Mesendoderm (in vitro differentiated cells): ENCODE measurements around the gene PTPN11.
"Not testable (repeated sequence)": the region's sequence is repeated elsewhere in the genome, so short reads cannot be mapped to it uniquely, and the experiment has no call there.

ENCODE experiments used
- DNase-seq: peaks from one replicate; pipeline ENCODE4 v3.0.0; 2013
- H2AK5ac ChIP-seq: 2 replicates; pipeline ENCODE4 v1.6.1; 2013; ENCODE audit warnings: low read length, inconsistent platforms
- H2BK120ac ChIP-seq: 2 replicates; pipeline ENCODE4 v1.6.1; 2013; ENCODE audit warnings: low read depth, mild to moderate bottlenecking, low read length, moderate library complexity, mixed read lengths
- H2BK15ac ChIP-seq: replicated peaks from 2 replicates; pipeline ENCODE4 v1.6.1; 2013; ENCODE audit warnings: low read depth, mild to moderate bottlenecking, moderate library complexity
- H2BK5ac ChIP-seq: 2 replicates; pipeline ENCODE4 v1.6.1; 2013; ENCODE audit warnings: low read length, inconsistent platforms
- H3K18ac ChIP-seq: 2 replicates; pipeline ENCODE4 v1.6.1; 2013; ENCODE audit warnings: mild to moderate bottlenecking, low read length, mixed read lengths
- H3K23ac ChIP-seq: one replicate; pipeline ENCODE4 v1.6.1; 2013; ENCODE audit warnings: low read length
- H3K27ac ChIP-seq: 2 replicates; pipeline ENCODE4 v1.5.1; 2013; ENCODE audit warnings: low read depth, mild to moderate bottlenecking, inconsistent platforms, low read length, moderate library complexity
- H3K27me3 ChIP-seq: 2 replicates; pipeline ENCODE4 v1.6.1; 2013; ENCODE audit warnings: low read length, control low read depth, mild to moderate bottlenecking, inconsistent platforms; ENCODE audit not compliant: insufficient read depth, poor library complexity
- H3K36me3 ChIP-seq: 2 replicates; pipeline ENCODE4 v1.6.1; 2013; ENCODE audit warnings: low read length, inconsistent platforms; ENCODE audit not compliant: control insufficient read depth, insufficient read depth
- H3K4ac ChIP-seq: one replicate; pipeline ENCODE4 v1.6.1; 2013; ENCODE audit warnings: low read depth, mild to moderate bottlenecking, low read length, moderate library complexity
- H3K4me1 ChIP-seq: 2 replicates; pipeline ENCODE4 v1.6.1; 2013; ENCODE audit warnings: low read depth, low read length, inconsistent platforms; ENCODE audit not compliant: control insufficient read depth
- H3K4me2 ChIP-seq: 2 replicates; pipeline ENCODE4 v1.6.1; 2013; ENCODE audit warnings: low read length
- H3K4me3 ChIP-seq: 2 replicates; pipeline ENCODE4 v1.5.1; 2013; ENCODE audit warnings: mild to moderate bottlenecking, low read length
- H3K56ac ChIP-seq: one replicate; pipeline ENCODE4 v1.6.1; 2013; ENCODE audit warnings: low read length
- H3K79me1 ChIP-seq: 2 replicates; pipeline ENCODE4 v1.6.1; 2013; ENCODE audit warnings: low read length, inconsistent platforms
- H3K79me2 ChIP-seq: 2 replicates; pipeline ENCODE4 v1.6.1; 2013; ENCODE audit warnings: mild to moderate bottlenecking, low read length; ENCODE audit not compliant: control insufficient read depth, insufficient read depth
- H3K9ac ChIP-seq: 2 replicates; pipeline ENCODE4 v1.6.1; 2013; ENCODE audit warnings: low read length, inconsistent platforms
- H4K5ac ChIP-seq: one replicate; pipeline ENCODE4 v1.6.1; 2013; ENCODE audit warnings: low read length
- H4K8ac ChIP-seq: one replicate; pipeline ENCODE4 v1.6.1; 2013; ENCODE audit warnings: low read depth, mild to moderate bottlenecking, control low read depth, low read length, moderate library complexity
- WGBS: extraction: QIAGEN DNeasy Blood & Tissue Kit; methylation state at CpG from one replicate; pipeline ENCODE4 v1.1.7; 2013; ENCODE audit warnings: low lambda C conversion rate, missing lambda C conversion rate; ENCODE audit not compliant: insufficient coverage; ENCODE audit errors: extremely low coverage; 5-methylcytosine and 5-hydroxymethylcytosine counted together

The PTPN11 gene

DNA sequence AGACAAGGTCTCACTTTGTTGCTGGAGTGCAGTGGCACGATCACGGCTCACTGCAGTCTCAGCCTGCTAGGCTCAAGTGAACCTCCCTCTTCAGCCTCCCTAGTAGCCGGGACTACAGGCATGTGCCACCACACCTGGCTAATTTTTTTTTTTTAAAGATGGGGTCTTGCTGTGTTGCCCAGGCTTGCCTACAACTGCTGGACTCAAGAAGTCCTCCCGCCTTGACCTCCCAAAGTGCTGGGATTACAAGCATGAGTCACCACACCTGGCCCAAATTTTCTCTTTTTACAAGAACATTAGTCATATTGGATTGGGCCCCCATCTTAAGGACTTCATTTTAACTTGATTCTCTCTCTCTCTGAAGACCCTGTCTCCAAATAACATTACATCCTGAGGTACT, 29.5 kb upstream of the PTPN11 start:
- Histone ChIP-seq H3K79me2 (no peaks in the 10 kb centered on the region), H3K56ac (no peak overlapping the region), H3K27ac (no peak overlapping the region), H3K4ac (no peak overlapping the region), H3K4me3 (no peak overlapping the region), H2BK120ac (no peak overlapping the region), H3K4me1 (no peaks in the 10 kb centered on the region), H3K4me2 (no peak overlapping the region), H4K8ac (no peak overlapping the region), H2BK15ac (no peak overlapping the region), H3K79me1 (no peaks in the 10 kb centered on the region), H4K5ac (no peak overlapping the region), H3K18ac (no peak overlapping the region), H2BK5ac (no peak overlapping the region), H3K9ac (no peak overlapping the region), H3K27me3 (no peaks in the 10 kb centered on the region), H3K36me3 (no peaks in the 10 kb centered on the region), H3K23ac (no peak overlapping the region), H2AK5ac (no peak overlapping the region)
- no CpG with 5 or more reads among the region's 4 CpGs for WGBS
- no peak for DNase-seq

DNA sequence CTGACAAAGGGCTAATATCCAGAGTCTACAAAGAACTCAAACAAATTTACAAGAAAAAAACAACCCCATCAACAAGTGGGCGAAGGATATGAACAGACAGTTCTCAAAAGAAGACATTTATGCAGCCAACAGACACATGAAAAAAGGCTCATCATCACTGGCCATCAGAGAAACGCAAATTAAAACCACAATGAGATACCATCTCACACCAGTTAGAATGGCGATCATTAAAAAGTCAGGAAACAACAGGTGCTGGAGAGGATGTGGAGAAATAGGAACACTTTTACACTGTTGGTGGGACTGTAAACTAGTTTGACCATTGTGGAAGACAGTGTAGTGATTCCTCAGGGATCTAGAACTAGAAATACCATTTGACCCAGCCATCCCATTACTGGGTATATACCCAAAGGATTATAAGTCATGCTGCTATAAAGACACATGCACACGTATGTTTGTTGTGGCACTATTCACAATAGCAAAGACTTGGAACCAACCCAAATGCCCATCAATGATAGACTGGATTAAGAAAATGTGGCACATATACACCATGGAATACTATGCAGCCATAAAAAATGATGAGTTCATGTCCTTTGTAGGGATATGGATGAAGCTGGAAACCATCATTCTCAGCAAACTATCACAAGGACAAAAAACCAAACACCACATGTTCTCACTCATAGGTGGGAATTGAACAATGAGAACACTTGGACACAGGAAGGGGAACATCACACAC, 28.7 kb upstream of the PTPN11 start:
- not testable (repeated sequence) for H3K4me1 ChIP-seq, H3K4me2 ChIP-seq, H3K79me2 ChIP-seq, DNase-seq, H3K23ac ChIP-seq, H3K56ac ChIP-seq, H3K9ac ChIP-seq, H3K4me3 ChIP-seq, H3K18ac ChIP-seq, H3K27ac ChIP-seq, H2BK120ac ChIP-seq, H3K36me3 ChIP-seq, H4K5ac ChIP-seq, H4K8ac ChIP-seq, H3K27me3 ChIP-seq, H2BK5ac ChIP-seq, H2AK5ac ChIP-seq, H2BK15ac ChIP-seq, H3K79me1 ChIP-seq, H3K4ac ChIP-seq
- WGBS = no CpG with 5 or more reads among the region's 4 CpGs

DNA sequence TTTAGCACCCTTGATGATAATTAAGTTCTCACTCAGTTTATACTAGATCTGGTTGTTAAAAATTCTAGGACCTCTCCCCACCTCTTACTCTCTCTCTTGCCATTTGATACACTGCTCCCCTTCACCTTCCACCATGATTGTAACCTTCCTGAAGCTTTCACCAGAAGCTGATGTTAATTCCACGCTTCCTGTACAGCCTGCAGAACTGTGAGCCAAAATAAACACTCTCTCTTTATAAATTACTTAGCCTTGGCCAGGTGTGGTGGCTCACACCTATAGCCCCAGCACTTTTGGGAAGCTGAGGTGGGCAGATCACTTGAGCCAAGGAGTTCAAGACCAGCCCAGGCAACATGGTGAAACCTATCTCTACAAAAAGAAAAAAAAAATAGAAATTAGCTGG, 25.4 kb upstream of the PTPN11 start:
- H3K27ac ChIP-seq = no peak overlapping the region
- no CpG with 5 or more reads among the region's 1 CpG for WGBS
- no peaks in the 10 kb centered on the region for H3K27me3 ChIP-seq
- no peaks in the 10 kb centered on the region for H3K4me1 ChIP-seq
- H4K8ac ChIP-seq = no peak overlapping the region
- no peak for DNase-seq
- no peak overlapping the region for H3K4ac ChIP-seq
- H3K36me3 ChIP-seq = no peaks in the 10 kb centered on the region
- H2AK5ac ChIP-seq = no peak overlapping the region
- no peak overlapping the region for H3K23ac ChIP-seq
- H2BK5ac ChIP-seq = no peak overlapping the region
- H3K4me3 ChIP-seq = no peak overlapping the region
- no peaks in the 10 kb centered on the region for H3K79me2 ChIP-seq
- H4K5ac ChIP-seq = no peak overlapping the region
- no peak overlapping the region for H3K56ac ChIP-seq
- no peak overlapping the region for H3K18ac ChIP-seq
- H2BK120ac ChIP-seq = no peak overlapping the region
- no peak overlapping the region for H3K4me2 ChIP-seq
- no peaks in the 10 kb centered on the region for H3K79me1 ChIP-seq
- no peak overlapping the region for H2BK15ac ChIP-seq
- H3K9ac ChIP-seq = no peak overlapping the region

DNA sequence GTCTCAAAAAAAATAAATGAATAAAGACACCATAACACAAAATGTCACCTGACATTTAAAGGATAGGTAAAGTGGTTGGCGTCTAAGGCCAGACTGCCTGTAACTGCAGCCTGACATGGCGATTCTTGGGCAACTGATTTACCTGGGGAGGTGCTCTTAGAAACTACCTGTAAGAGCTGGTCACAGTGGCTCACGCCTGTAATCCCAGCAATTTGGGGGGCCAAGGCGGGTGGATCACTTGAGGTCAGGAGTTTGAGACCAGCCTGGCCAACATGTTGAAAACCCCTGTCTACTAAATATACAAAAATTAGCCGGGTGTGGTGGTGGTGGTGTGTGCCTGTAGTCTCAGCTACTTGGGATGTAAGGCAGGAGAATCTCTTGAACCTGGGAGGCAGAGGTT, 17.7 kb upstream of the PTPN11 start:
- Histone ChIP-seq H2AK5ac (no peak overlapping the region), H3K4me1 (no peaks in the 10 kb centered on the region), H2BK120ac (no peak overlapping the region), H3K4me2 (no peak overlapping the region), H3K18ac (no peak overlapping the region), H3K36me3 (peaks cover 7% of the 10 kb centered on the region), H2BK5ac (no peak overlapping the region), H3K27ac (no peak overlapping the region), H3K79me1 (no peaks in the 10 kb centered on the region), H3K79me2 (no peaks in the 10 kb centered on the region), H3K56ac (no peak overlapping the region), H3K27me3 (no peaks in the 10 kb centered on the region), H3K23ac (no peak overlapping the region), H4K8ac (no peak overlapping the region), H3K4me3 (no peak overlapping the region), H3K4ac (no peak overlapping the region), H4K5ac (no peak overlapping the region), H2BK15ac (no peak overlapping the region), H3K9ac (no peak overlapping the region)
- WGBS = no CpG with 5 or more reads among the region's 5 CpGs
- DNase-seq = no peak

DNA sequence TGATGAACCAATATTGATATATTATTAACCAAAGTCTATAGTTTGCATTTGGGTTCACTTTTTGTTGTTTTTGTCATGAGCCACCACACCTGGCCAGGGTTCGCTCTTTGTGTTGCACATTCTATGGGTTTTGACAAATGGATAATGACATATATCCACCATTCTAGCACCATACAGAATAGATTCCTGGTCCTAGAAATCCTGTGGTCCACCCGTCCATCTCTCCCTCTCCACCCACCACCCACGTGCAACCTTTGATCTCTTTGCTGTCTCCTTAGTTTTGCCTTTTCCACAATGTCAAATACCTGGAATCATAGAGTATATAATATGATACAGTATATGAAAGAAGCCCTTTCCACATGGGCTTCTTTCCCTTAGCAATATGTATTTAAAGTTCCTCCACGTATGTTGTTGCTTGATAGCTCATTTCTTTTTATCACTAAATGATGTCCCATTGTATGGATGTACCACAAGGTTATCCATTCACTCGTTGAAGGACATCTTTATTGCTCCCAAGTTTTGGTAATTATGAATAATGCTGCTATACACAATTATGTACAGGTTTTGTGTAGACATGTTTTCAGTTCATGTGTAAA, 16.7 kb upstream of the PTPN11 start:
- Histone ChIP-seq H3K79me1 (peaks cover 3% of the 10 kb centered on the region), H2BK15ac (no peak overlapping the region), H3K27me3 (no peaks in the 10 kb centered on the region), H2BK120ac (no peak overlapping the region), H4K5ac (no peak overlapping the region), H4K8ac (no peak overlapping the region), H2AK5ac (no peak overlapping the region), H3K18ac (no peak overlapping the region), H3K27ac (no peak overlapping the region), H3K36me3 (peaks cover 13% of the 10 kb centered on the region), H3K4me1 (no peaks in the 10 kb centered on the region), H3K9ac (no peak overlapping the region), H3K4me3 (no peak overlapping the region), H3K23ac (no peak overlapping the region), H3K79me2 (peaks cover 1% of the 10 kb centered on the region), H2BK5ac (no peak overlapping the region), H3K4me2 (no peak overlapping the region), H3K4ac (no peak overlapping the region), H3K56ac (no peak overlapping the region)
- DNase-seq = no peak
- WGBS = no CpG with 5 or more reads among the region's 5 CpGs
